ENCODE measurements around the gene U2AF1L4. TPM values are rescaled to one million over a fixed set of nuclear protein-coding genes. Genes with fewer than 3 reads are reported as not detected.

The U2AF1L4 gene
- total RNA-seq, 4 donors from 2014 or later: 12.6 to 20.0 (median 18.5) TPM

GRCh38 chr19:35764432-35765315 lies 19.5 kb upstream of the U2AF1L4 start:
- DNase-seq (ENCODE audit: low spot score in 2 of 2): no peak
- TF ChIP-seq CTCF (IDR thresholded peaks at IDR 0.05) (no peak), POLR2A (IDR thresholded peaks at IDR 0.05) (no peak)
- WGBS, 2 donors: 93 to 95% methylated on average over 17 of the region's 17 CpGs
- intact Hi-C loops (cut with DNase I; ENCODE audit: low total_unique reads): no loop called here
- H3K4me3 ChIP-seq (ENCODE audit: low read depth, poor library complexity, severe bottlenecking): no peak overlapping the region

- H3K4me3 ChIP-seq (ENCODE audit: low read depth, poor library complexity, severe bottlenecking): no peak overlapping the region
- intact Hi-C loops (cut with DNase I; ENCODE audit: low total_unique reads): no loop called here
- 92 to 96% methylated on average over 4 of the region's 4 CpGs for WGBS, 2 donors
- DNase-seq (ENCODE audit: low spot score in 2 of 2): no peak
- no peak for TF ChIP-seq POLR2A (IDR thresholded peaks at IDR 0.05)
- TF ChIP-seq CTCF (IDR thresholded peaks at IDR 0.05): no peak
Observed at GRCh38 chr19:35760711-35761349, 15.6 kb upstream of the U2AF1L4 start.

GRCh38 chr19:35759697-35760096 lies 14.5 kb upstream of the U2AF1L4 start:
- intact Hi-C loops (cut with DNase I; ENCODE audit: low total_unique reads): no loop called here
- no peak overlapping the region for H3K4me3 ChIP-seq (ENCODE audit: low read depth, poor library complexity, severe bottlenecking)
- 88 to 89% methylated on average over 2 of the region's 2 CpGs for WGBS, 2 donors
- DNase-seq (ENCODE audit: low spot score in 2 of 2): no peak
- TF ChIP-seq POLR2A (IDR thresholded peaks at IDR 0.05): no peak
- TF ChIP-seq CTCF (IDR thresholded peaks at IDR 0.05): no peak

DNA sequence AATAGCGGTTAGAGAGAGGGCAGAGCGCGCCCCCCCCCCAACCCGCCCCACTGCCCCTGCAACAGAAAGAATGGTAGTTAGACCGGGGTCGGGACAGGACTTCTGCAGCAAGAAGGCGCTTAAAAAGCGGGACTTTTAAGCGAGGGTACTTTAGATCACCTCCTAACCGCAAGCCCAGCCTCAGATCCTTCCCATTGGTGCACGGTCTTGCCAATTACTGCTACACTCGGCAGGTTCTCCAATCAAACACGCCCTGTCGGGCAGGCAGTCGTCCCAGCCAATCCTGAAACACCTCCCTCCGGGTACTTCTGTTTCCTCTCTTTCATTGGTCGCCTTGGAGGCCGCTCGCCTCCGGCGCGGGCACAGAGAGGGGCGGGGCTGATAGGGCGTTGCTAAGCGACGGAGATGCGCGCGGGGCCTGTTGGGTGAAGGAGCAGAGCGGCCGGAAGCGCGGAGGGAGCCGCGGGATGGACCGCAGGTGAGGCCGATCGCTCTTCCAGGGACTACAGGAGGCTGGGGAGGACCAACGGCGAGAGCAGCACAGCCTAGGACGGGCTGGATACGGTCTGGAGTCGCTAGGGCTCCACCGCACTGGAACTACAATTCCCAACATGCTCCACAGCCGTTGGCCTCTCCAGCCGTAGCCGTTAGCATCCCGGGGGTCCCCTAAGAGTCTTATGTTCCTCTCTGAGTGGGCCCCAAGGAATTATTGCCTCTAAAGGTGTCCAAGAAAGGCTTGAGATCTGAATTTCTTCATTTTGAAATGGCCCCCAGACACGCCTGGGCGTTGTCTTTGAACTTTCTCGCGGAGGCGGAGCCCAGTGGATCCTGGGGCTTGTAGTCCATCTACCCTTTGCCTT lies 12.8 kb upstream of the U2AF1L4 start, which contains the start of gene PROSER3:
TSS of gene PROSER3 (plus strand) at position 428 of the 860 bp plus-strand sequence. CDS start at position 468, 40 bp downstream.
- intact Hi-C loops (cut with DNase I; ENCODE audit: low total_unique reads): no loop called here
- H3K4me3 ChIP-seq (ENCODE audit: low read depth, poor library complexity, severe bottlenecking): peak within 1 kb of the TSS; percentile 64
- WGBS, 2 donors: 1 to 2% methylated on average over 38 to 42 of the region's 53 CpGs
- TF ChIP-seq CTCF (IDR thresholded peaks at IDR 0.05) (no peak), POLR2A (IDR thresholded peaks at IDR 0.05) (no peak)
- peak; percentile 99 to 100 for DNase-seq (ENCODE audit: low spot score in 2 of 2)

GRCh38 chr19:35757231-35757748 lies 12.1 kb upstream of the U2AF1L4 start:
- H3K4me3 ChIP-seq (ENCODE audit: low read depth, poor library complexity, severe bottlenecking): peak overlapping the region; percentile 2
- intact Hi-C loops (cut with DNase I; ENCODE audit: low total_unique reads): no loop called here
- WGBS, 2 donors: 6 to 7% methylated on average over 16 to 19 of the region's 19 CpGs
- DNase-seq (ENCODE audit: low spot score in 2 of 2): peak; percentile 68 to 95
- TF ChIP-seq CTCF (IDR thresholded peaks at IDR 0.05) (no peak), POLR2A (IDR thresholded peaks at IDR 0.05) (no peak)
